SK-N-SH (cell line): ENCODE results near the gene RAB21. TPM values are rescaled to one million over a fixed set of nuclear protein-coding genes. Genes with fewer than 3 reads are reported as not detected.

Experiments
- CTCF ChIA-PET: fragments of 300-600, 350-600 bp; formaldehyde crosslinking; extraction: SDS; loops from one replicate; lab custom pipeline; 2021; lab: Yijun Ruan, JAX
- POLR2A ChIA-PET: fragments of 350-600 bp; sonication (Branson Sonifier 250); formaldehyde crosslinking; extraction: SDS; loops from one replicate; lab custom pipeline; 2020; ENCODE audit warnings: antibody characterized with exemption, inconsistent platforms; lab: Yijun Ruan, JAX
- DNase-seq: peaks from one replicate; pipeline ENCODE4 v3.0.0; 2012
- H2AFZ ChIP-seq: fragments of 200-600 bp; sonication (generic); 2 replicates; pipeline ENCODE4 v1.8.1; 2016; ENCODE audit warnings: antibody characterized with exemption, mild to moderate bottlenecking, low read depth
- H3F3A ChIP-seq: fragments of 200-600 bp; sonication (generic); replicated peaks from 2 replicates; pipeline ENCODE3; 2016; ENCODE audit warnings: antibody characterized with exemption, mild to moderate bottlenecking; ENCODE audit not compliant: insufficient read depth
- H3K27ac ChIP-seq, 2 experiments: fragments of 200-500 bp in 1 of 2; fragments of 200-600 bp in 1 of 2; sonication (Bioruptor generic) in 1 of 2; sonication (generic), shearing (Covaris generic) in 1 of 2; 2 replicates each; pipeline versions ENCODE4 v1.5.1 to v1.6.1; 2014 to 2016; ENCODE audit warnings: low read depth in 2 of 2, inconsistent platforms in 1 of 2, low read length in 1 of 2, mild to moderate bottlenecking in 1 of 2, mixed read lengths in 1 of 2
- H3K27me3 ChIP-seq: fragments of 200-600 bp; sonication (generic), shearing (Covaris generic); 2 replicates; pipeline ENCODE4 v1.6.1; 2016; ENCODE audit warnings: mixed run types; ENCODE audit not compliant: insufficient read depth
- H3K36me3 ChIP-seq, 2 experiments: fragments of 200-500 bp in 1 of 2; fragments of 200-600 bp in 1 of 2; sonication (Bioruptor generic) in 1 of 2; sonication (generic) in 1 of 2; replicated peaks in 1 of 2; 2 replicates each; pipeline versions ENCODE3 to v1.5.1; 2014 to 2016; ENCODE audit warnings: low read length in 1 of 2, mild to moderate bottlenecking in 1 of 2; ENCODE audit not compliant: insufficient read depth in 2 of 2, control insufficient read depth in 1 of 2
- H3K4me1 ChIP-seq, 2 experiments: fragments of 200-500 bp in 1 of 2; fragments of 200-600 bp in 1 of 2; sonication (Bioruptor generic) in 1 of 2; sonication (generic), shearing (Covaris generic) in 1 of 2; 2 replicates each; pipeline versions ENCODE4 v1.5.1 to v1.6.1; 2014 to 2016; ENCODE audit warnings: low read depth in 1 of 2, low read length in 1 of 2, mixed run types in 1 of 2; ENCODE audit not compliant: insufficient read depth in 2 of 2, control insufficient read depth in 1 of 2
- H3K4me2 ChIP-seq: fragments of 200-600 bp; sonication (generic), shearing (Covaris generic); 2 replicates; pipeline ENCODE4 v1.6.1; 2017; ENCODE audit warnings: mixed run types
- H3K4me3 ChIP-seq, 2 experiments: fragments of 200-500 bp in 1 of 2; fragments of 200-600 bp in 1 of 2; sonication (Bioruptor generic) in 1 of 2; sonication (generic), shearing (Covaris generic) in 1 of 2; 2 replicates each; pipeline versions ENCODE4 v1.5.1 to v1.8.1; 2014 to 2016; ENCODE audit warnings: low read depth in 2 of 2, inconsistent platforms in 1 of 2, low read length in 1 of 2, mild to moderate bottlenecking in 1 of 2, mixed read lengths in 1 of 2, moderate library complexity in 1 of 2
- H3K79me2 ChIP-seq: fragments of 200-600 bp; sonication (generic); 2 replicates; pipeline ENCODE4 v1.8.1; 2017; ENCODE audit warnings: mild to moderate bottlenecking; ENCODE audit not compliant: insufficient read depth
- H3K9ac ChIP-seq: fragments of 200-600 bp; sonication (generic); 2 replicates; pipeline ENCODE4 v1.6.1; 2017; ENCODE audit warnings: mixed run types
- H3K9me2 ChIP-seq: fragments of 200-600 bp; sonication (generic); 2 replicates; pipeline ENCODE4 v1.6.1; 2017; ENCODE audit warnings: mixed run types
- H3K9me3 ChIP-seq: fragments of 200-600 bp; sonication (generic); 2 replicates; pipeline ENCODE4 v1.6.1; 2017; ENCODE audit warnings: mixed run types, mild to moderate bottlenecking, moderate library complexity
- H4K20me1 ChIP-seq: fragments of 200-600 bp; sonication (generic); 2 replicates; pipeline ENCODE4 v1.6.1; 2017; ENCODE audit warnings: mild to moderate bottlenecking, mixed run types; ENCODE audit not compliant: insufficient read depth
- CHD2 ChIP-seq: fragments of 150-350 bp; IDR thresholded peaks from 2 replicates; pipeline ENCODE4 v1.6.1; 2018; ENCODE audit warnings: low read length; ENCODE audit not compliant: partially characterized antibody
- CTCF ChIP-seq: fragments of 200-600 bp; sonication (generic); IDR thresholded peaks from 2 replicates; pipeline ENCODE4 v1.6.1; 2017; ENCODE audit warnings: antibody characterized with exemption, mild to moderate bottlenecking, moderate library complexity
- EP300 ChIP-seq, 2 experiments: IDR thresholded peaks; 2 replicates each; pipeline versions ENCODE4 v1.4.0 to v1.6.1; 2012; ENCODE audit warnings: borderline replicate concordance in 1 of 2, low read depth in 1 of 2, low read length in 1 of 2
- EZH2phosphoT487 ChIP-seq: fragments of 200-600 bp; sonication (generic); IDR thresholded peaks from 2 replicates; pipeline ENCODE4 v1.6.1; 2017; ENCODE audit warnings: low read depth, mixed run types, mild to moderate bottlenecking, antibody characterized with exemption, moderate library complexity, borderline replicate concordance
- GATA2 ChIP-seq: sonication (generic); formaldehyde crosslinking; IDR thresholded peaks from 2 replicates; pipeline ENCODE4 v1.5.0; 2020; ENCODE audit warnings: mild to moderate bottlenecking, missing genetic modification reagents
- JUND ChIP-seq: IDR thresholded peaks from 2 replicates; pipeline ENCODE4 v1.4.0; 2012
- MAX ChIP-seq: IDR thresholded peaks from 2 replicates; pipeline ENCODE4 v1.4.0; 2012; ENCODE audit warnings: low read depth
- MEF2A ChIP-seq: IDR thresholded peaks from 2 replicates; pipeline ENCODE4 v1.4.0; 2012; ENCODE audit warnings: low read depth, borderline replicate concordance
- MXI1 ChIP-seq: IDR thresholded peaks from 2 replicates; pipeline ENCODE4 v1.6.1; 2012; ENCODE audit warnings: mild to moderate bottlenecking, low read depth, low read length, improper control_type of control experiment
- NFIC ChIP-seq: IDR thresholded peaks from 2 replicates; pipeline ENCODE4 v1.4.0; 2012; ENCODE audit warnings: borderline replicate concordance
- PBX3 ChIP-seq: IDR thresholded peaks from 2 replicates; pipeline ENCODE4; 2012
- RAD21 ChIP-seq: IDR thresholded peaks from 2 replicates; pipeline ENCODE4 v1.6.1; 2012; ENCODE audit warnings: mild to moderate bottlenecking, low read length
- RCOR1 ChIP-seq: fragments of 150-350 bp; IDR thresholded peaks from 2 replicates; pipeline ENCODE4 v1.6.1; 2017; ENCODE audit warnings: antibody characterized with exemption, low read length
- RFX5 ChIP-seq: IDR thresholded peaks from 2 replicates; pipeline ENCODE4 v1.6.1; 2012; ENCODE audit warnings: mild to moderate bottlenecking, improper control_type of control experiment, low read length
- SIN3A ChIP-seq: IDR thresholded peaks from 2 replicates; pipeline ENCODE4 v1.6.1; 2012; ENCODE audit warnings: low read depth, mild to moderate bottlenecking, low read length, moderate library complexity, borderline replicate concordance
- SMC3 ChIP-seq: IDR thresholded peaks from 2 replicates; pipeline ENCODE4 v1.6.1; 2012; ENCODE audit warnings: low read depth, low read length, improper control_type of control experiment
- TAF1 ChIP-seq: IDR thresholded peaks from 2 replicates; pipeline ENCODE4 v1.6.1; 2012; ENCODE audit warnings: low read depth, mild to moderate bottlenecking, low read length, moderate library complexity, borderline replicate concordance
- TEAD4 ChIP-seq: IDR thresholded peaks from 2 replicates; pipeline ENCODE4 v1.4.0; 2012; ENCODE audit warnings: mild to moderate bottlenecking, borderline replicate concordance; ENCODE audit not compliant: insufficient read depth
- USF1 ChIP-seq: IDR thresholded peaks from 2 replicates; pipeline ENCODE4 v1.4.0; 2012; ENCODE audit warnings: low read depth, borderline replicate concordance
- YY1 ChIP-seq: IDR thresholded peaks from 2 replicates; pipeline ENCODE4 v1.4.0; 2012; ENCODE audit warnings: low read depth, mild to moderate bottlenecking
- ZBTB33 ChIP-seq: IDR thresholded peaks from 2 replicates; pipeline ENCODE4 v1.4.0; 2012; ENCODE audit warnings: low read depth, borderline replicate concordance
- WGBS: methylation state at CpG from one replicate; pipeline ENCODE4 v1.1.6; 2017; ENCODE audit warnings: low lambda C conversion rate; 5-methylcytosine and 5-hydroxymethylcytosine counted together
- polyA plus RNA-seq, 3 experiments: library from polyadenylated mRNA; depleted of rRNA; stranded (reverse); fragments of >200 nt; gene quantifications; 2 replicates each; pipeline ENCODE4 v1.2.3, GENCODE V29; 2012

Gene RAB21
- polyA plus RNA-seq, 1 of the 3 experiments (the other 2 are of a cell fraction) = 6.5 TPM

- Histone ChIP-seq H3K4me3 (no peak overlapping the region), H3F3A (no peaks in the 10 kb centered on the region), H3K9ac (no peak overlapping the region), H3K9me3 (no peaks in the 10 kb centered on the region), H3K27ac (no peak overlapping the region), H3K36me3 (peaks cover 35 to 44% of the 10 kb centered on the region in 2 experiments), H3K79me2 (no peaks in the 10 kb centered on the region), H2AFZ (no peak overlapping the region), H3K9me2 (no peaks in the 10 kb centered on the region), H4K20me1 (no peaks in the 10 kb centered on the region), H3K4me2 (no peak overlapping the region), H3K4me1 (no peaks in the 10 kb centered on the region; a peak in 1 of 4 replicates), H3K27me3 (no peaks in the 10 kb centered on the region)
- no peak for DNase-seq
- no peak for TF ChIP-seq MEF2A
- no peak for TF ChIP-seq PBX3
- no peak for TF ChIP-seq USF1
- TF ChIP-seq JUND = no peak
- TF ChIP-seq YY1 = no peak
- no peak for TF ChIP-seq RAD21
- no peak for TF ChIP-seq EP300 (IDR thresholded peaks at IDR 0.05; ENCODE audit: borderline replicate concordance in 1 of 2, low read depth in 1 of 2, low read length in 1 of 2)
- TF ChIP-seq RCOR1 = no peak
- no peak for TF ChIP-seq SIN3A
- TF ChIP-seq GATA2 = no peak
- CTCF ChIA-PET = interaction anchor here (1.1 to 3.3 kb wide), 2 partner anchors 10 to 43 kb away, joined by 3 to 22 read pairs; no protein-coding TSS in a partner anchor
- WGBS = 82% methylated on average over 1 of the region's 1 CpG
- POLR2A ChIA-PET = no interaction called here
Measured at GRCh38 chr12:71790331-71790730, 35.7 kb downstream of the RAB21 start.

GRCh38 chr12:71791473-71792150, 36.9 kb downstream of the RAB21 start:
- Histone ChIP-seq H3K79me2 (no peaks in the 10 kb centered on the region), H3K36me3 (peaks cover 26 to 33% of the 10 kb centered on the region in 2 experiments)
- 93% methylated on average over 4 of the region's 4 CpGs for WGBS
- no peak for TF ChIP-seq CTCF
- TF ChIP-seq SMC3 = no peak
- TF ChIP-seq CHD2 = no peak
- no peak for TF ChIP-seq EZH2phosphoT487
- no peak for TF ChIP-seq MXI1
- TF ChIP-seq NFIC = no peak
- TF ChIP-seq MEF2A = no peak
- no peak for TF ChIP-seq ZBTB33
- TF ChIP-seq RFX5 = no peak
- no peak for TF ChIP-seq TEAD4
- TF ChIP-seq TAF1 = no peak
- no peak for TF ChIP-seq YY1
- no peak for TF ChIP-seq MAX

More at GRCh38 chr12:71791473-71792150, 36.9 kb downstream of the RAB21 start:
- no peak overlapping the region for H3K9ac ChIP-seq
- H3K27me3 ChIP-seq = no peaks in the 10 kb centered on the region
- no peak for DNase-seq
- no peak overlapping the region for H2AFZ ChIP-seq
- H3K4me1 ChIP-seq = no peaks in the 10 kb centered on the region; a peak in 1 of 4 replicates
- H3K27ac ChIP-seq = no peak overlapping the region
- H3K4me3 ChIP-seq = no peak overlapping the region
- H3K4me2 ChIP-seq = no peak overlapping the region
- no peaks in the 10 kb centered on the region for H4K20me1 ChIP-seq
- H3F3A ChIP-seq = no peaks in the 10 kb centered on the region
- POLR2A ChIA-PET = no interaction called here
- no peaks in the 10 kb centered on the region for H3K9me2 ChIP-seq
- no peaks in the 10 kb centered on the region for H3K9me3 ChIP-seq
- CTCF ChIA-PET = interaction anchor here (0.6 to 3.3 kb wide), 6 partner anchors 12 to 147 kb away, joined by 3 to 22 read pairs (median 4); partner anchors contain the start of gene TPH2
